ENCODE measurements around the gene TSHZ2.
"Not testable (repeated sequence)": the region's sequence is repeated elsewhere in the genome, so short reads cannot be mapped to it uniquely, and the experiment has no call there.

Gene TSHZ2

DNA sequence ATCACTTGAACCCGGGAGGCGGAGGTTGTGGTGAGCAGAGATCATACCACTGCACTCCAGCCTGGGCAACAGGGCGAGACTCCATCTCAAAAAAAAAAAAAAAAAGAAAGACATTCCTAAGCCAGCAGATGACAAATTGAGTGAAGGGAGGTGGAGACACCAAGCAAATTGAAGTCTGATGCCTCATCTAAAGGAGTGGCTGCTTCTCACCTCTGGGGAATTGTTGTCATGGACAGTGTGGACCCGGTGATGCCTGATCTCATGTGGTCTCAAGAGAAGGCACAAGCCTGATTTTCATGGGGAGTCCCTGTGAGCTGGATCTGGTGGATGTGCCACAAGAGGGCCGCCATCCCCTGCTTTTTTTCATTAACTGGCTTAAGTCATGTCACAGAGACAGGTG, 349.4 kb downstream of the TSHZ2 start:
- FAIRE-seq: no peak
- no peak for TF ChIP-seq POLR2A (IDR thresholded peaks at IDR 0.05; ENCODE audit: low read depth, low read length)
- TF ChIP-seq TAF1 (IDR thresholded peaks at IDR 0.05; ENCODE audit: borderline replicate concordance, low read depth, low read length): no peak
- no peak for TF ChIP-seq POLR2AphosphoS5 (IDR thresholded peaks at IDR 0.05; ENCODE audit: low read depth, low read length)

DNA sequence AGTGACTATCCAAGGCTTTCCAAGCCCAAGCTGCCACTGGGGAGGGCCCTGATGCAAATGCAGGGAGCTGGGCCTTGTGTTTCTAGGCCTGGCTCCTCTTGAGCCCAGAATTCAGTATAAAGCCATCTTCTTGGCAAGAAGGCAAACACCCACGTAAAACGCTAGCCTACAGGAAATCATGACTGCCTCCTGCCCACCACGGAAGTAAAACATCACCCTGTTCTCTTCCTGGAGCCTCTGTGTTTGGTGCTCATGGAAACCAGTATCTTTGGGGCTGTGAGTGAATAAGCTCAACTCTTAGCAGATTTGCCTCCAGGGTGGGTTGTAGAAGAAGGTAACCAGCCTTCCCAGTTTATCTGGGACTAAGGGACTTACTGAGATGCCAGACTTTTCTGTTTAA, 350.5 kb downstream of the TSHZ2 start:
- FAIRE-seq (no peak), DNase-seq (ENCODE audit: insufficient read length) (no peak)
- TF ChIP-seq TAF1 (IDR thresholded peaks at IDR 0.05; ENCODE audit: borderline replicate concordance, low read depth, low read length) (no peak), POLR2AphosphoS5 (IDR thresholded peaks at IDR 0.05; ENCODE audit: low read depth, low read length) (no peak), POLR2A (IDR thresholded peaks at IDR 0.05; ENCODE audit: low read depth, low read length) (no peak)

More for the DNA sequence above, 349.4 kb downstream of the TSHZ2 start:
- DNase-seq (ENCODE audit: insufficient read length): no peak

DNA sequence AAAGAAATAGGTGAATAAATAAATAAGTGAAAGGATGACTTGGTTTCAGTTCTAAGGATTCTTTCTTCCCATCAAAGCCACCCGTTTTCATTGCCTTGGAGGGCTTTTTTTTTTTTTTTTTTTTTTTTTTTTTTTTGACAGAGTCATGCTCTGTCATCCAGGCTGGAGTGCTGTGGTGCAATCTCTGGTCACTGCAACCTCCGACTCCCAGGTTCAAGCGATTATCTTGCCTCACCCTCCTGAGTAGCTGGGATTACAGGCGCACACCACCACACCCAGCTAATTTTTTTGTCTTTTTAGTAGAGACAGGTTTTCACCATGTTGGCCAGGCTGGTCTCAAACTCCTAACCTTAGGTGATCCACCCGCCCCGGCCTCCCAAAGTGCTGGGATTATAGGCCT, 351.3 kb downstream of the TSHZ2 start:
- DNase-seq (ENCODE audit: insufficient read length); FAIRE-seq: not testable (repeated sequence)

DNA sequence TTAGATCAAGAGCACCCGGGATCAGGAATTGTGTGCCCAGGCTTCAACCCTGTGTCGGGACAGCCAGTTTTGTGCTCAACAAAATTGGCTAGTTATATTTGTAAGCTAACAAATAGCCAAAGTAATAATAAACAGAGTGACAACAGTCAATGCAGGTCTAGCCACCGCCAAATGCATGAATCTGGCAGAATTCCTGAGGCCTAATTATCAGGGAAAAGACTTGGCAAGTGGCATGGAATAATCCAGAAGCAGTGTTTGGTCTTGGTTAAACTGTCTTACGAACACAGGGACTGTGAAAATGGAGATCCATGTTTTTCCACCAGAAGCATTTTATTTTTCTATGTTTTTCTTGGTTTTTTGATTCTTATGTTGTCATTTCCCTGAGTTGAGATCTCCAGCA, 352.7 kb downstream of the TSHZ2 start:
- DNase-seq (ENCODE audit: insufficient read length) (no peak), FAIRE-seq (no peak)
- TF ChIP-seq POLR2AphosphoS5 (IDR thresholded peaks at IDR 0.05; ENCODE audit: low read depth, low read length): no peak
- TF ChIP-seq TAF1 (IDR thresholded peaks at IDR 0.05; ENCODE audit: borderline replicate concordance, low read depth, low read length): no peak
- TF ChIP-seq POLR2A (IDR thresholded peaks at IDR 0.05; ENCODE audit: low read depth, low read length): no peak

DNA sequence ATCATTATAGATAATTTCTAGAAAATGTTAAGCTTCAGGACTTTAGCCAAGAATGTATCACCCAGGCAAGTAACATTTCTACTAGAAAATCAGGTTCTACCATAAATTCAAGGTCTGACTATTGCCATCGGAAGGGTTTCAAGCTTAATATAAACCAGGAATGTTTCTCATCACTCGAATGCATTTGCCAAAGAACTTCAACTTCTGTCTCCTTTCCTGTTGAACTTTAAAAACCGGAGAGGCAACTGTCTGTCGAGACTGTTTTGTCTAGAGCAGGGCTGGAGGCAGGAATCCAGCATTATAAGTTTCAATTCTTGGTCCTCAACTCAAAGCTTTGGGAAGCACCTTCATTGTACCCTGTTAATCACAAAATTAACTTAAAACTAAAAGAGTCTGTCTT, 356.8 kb downstream of the TSHZ2 start:
- DNase-seq (ENCODE audit: insufficient read length) (no peak), FAIRE-seq (no peak)
- TF ChIP-seq POLR2AphosphoS5 (IDR thresholded peaks at IDR 0.05; ENCODE audit: low read depth, low read length) (no peak), POLR2A (IDR thresholded peaks at IDR 0.05; ENCODE audit: low read depth, low read length) (no peak), TAF1 (IDR thresholded peaks at IDR 0.05; ENCODE audit: borderline replicate concordance, low read depth, low read length) (no peak)

DNA sequence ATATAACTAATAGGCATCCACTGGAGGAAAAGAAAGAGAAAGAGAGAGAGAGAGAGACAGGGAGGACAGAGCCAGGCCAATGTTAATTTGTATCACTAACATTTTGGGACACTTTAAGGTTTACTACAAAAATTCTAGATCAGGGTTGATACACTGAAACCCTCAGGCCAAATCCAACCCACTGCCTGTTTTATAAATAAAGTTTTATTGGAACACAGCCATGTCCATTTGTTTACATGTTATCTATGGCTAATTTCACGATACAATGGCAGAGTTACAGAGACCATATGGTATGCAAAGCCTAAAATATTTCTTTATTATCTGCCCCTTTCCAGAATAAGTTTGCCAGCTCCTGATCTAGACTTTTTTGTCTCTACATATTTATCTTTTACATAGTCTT, 357.6 kb downstream of the TSHZ2 start:
- TF ChIP-seq TAF1 (IDR thresholded peaks at IDR 0.05; ENCODE audit: borderline replicate concordance, low read depth, low read length) (no peak), POLR2A (IDR thresholded peaks at IDR 0.05; ENCODE audit: low read depth, low read length) (no peak), POLR2AphosphoS5 (IDR thresholded peaks at IDR 0.05; ENCODE audit: low read depth, low read length) (no peak)
- no peak for DNase-seq (ENCODE audit: insufficient read length)
- no peak for FAIRE-seq

DNA sequence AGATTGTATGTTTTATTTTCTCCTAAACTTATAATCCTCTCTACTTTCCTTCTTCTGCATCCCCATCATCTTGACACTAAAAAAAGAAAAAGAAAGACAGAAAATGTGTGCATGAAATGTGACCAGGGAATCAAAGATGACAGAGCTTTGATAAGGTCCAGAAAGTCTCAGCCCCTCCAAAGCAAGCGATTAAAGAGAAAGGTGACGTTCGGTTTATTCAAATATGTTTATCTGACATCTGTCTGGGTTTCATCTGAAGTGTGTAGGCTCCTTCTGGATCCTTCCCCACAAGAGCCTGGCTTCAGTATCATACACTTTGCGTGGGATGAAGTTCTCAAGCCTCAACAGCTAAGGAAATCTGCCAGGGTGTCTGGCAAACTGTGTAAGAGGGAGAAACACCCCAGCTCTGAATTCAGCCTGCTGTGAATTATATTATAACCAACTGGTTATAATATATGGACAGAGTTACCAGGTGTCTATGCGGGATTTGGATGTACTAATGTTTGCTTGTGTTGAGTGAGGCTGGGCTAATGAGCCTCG, 358.5 kb downstream of the TSHZ2 start:
- DNase-seq (ENCODE audit: insufficient read length) (no peak), FAIRE-seq (no peak)

DNA sequence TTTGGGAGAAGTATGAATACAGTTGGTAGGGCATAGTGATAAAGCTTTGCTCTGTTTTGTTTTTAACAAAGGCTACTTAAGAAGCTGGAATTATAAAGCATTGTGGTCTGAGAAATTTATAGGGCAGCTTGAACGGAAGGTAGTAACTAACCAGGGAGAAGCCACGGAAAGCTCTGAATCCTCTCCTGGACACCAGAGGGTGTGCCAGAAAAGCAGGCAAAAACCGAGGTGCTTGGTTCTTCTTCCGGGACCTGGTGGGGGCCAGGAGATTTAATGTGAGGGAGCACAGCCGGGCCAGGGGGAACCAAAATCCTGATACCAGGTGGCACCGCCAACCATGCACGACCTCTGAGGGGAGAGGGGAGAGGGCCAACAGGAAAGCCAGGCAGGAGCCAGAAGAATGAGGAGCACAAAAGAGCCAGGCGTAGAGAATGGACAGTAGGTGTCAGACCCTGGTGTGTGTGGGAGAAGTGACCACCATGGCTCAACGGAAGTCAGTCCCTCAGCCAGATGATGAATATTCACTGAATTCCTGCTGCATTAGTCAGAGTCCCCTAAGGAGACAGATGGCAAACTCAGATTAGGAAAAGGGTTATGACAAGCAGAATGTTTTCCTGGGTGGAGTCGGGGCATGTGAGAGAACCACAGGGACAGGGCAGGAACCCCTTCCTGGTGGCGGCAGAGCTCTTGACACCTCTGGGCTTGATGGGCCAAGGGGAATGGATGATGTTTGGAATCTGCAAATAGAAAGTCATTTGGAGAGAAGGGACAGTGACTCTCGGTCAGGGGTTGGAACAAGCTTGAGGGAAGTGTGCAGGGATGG, 359.2 kb downstream of the TSHZ2 start:
- no peak for TF ChIP-seq TAF1 (IDR thresholded peaks at IDR 0.05; ENCODE audit: borderline replicate concordance, low read depth, low read length)
- no peak for TF ChIP-seq POLR2A (IDR thresholded peaks at IDR 0.05; ENCODE audit: low read depth, low read length)
- DNase-seq (ENCODE audit: insufficient read length): no peak
- FAIRE-seq: no peak

More for the DNA sequence above, 358.5 kb downstream of the TSHZ2 start:
- no peak for TF ChIP-seq POLR2AphosphoS5 (IDR thresholded peaks at IDR 0.05; ENCODE audit: low read depth, low read length)
- TF ChIP-seq POLR2A (IDR thresholded peaks at IDR 0.05; ENCODE audit: low read depth, low read length): no peak
- TF ChIP-seq TAF1 (IDR thresholded peaks at IDR 0.05; ENCODE audit: borderline replicate concordance, low read depth, low read length): no peak

DNA sequence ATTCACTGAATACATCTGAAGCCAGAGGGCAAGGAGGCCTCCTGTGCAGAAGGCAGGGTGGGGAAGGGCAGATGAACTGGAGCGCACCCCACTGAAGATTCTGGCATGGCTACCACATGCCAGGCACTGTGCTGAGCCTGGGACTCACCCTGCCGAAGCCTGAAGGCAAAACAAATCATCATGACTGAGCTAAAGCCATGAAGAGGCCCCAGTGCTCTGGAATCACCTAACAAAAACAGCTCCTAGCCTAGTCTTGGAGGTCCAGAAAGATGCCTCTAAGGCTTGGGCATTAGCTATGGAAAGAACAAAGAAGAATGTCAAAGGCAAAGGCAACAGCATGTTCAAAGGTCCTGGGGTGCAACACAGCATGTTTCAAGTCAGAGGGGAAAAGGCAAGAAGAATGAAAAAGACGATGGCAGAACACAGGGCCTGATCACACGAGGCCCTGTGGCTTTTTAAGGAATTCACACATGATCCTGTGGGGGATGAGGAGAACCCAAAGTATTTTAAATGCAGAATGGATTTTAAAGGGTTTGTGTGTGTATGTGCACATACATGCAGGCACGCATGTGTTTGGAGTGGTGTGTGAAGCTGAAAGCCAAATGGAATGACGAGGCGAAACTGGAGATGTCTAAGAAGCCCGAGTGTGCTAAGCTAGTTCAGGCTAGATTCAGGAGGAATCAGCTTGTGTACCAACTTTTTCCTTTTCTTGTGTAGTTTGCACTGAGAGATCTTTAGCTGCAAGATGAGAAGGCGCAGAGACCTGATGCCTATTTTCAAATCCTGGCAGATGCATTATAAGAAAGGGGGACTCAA, 360.1 kb downstream of the TSHZ2 start:
- FAIRE-seq (no peak), DNase-seq (ENCODE audit: insufficient read length) (no peak)
- TF ChIP-seq POLR2AphosphoS5 (IDR thresholded peaks at IDR 0.05; ENCODE audit: low read depth, low read length): no peak
- no peak for TF ChIP-seq POLR2A (IDR thresholded peaks at IDR 0.05; ENCODE audit: low read depth, low read length)
- no peak for TF ChIP-seq TAF1 (IDR thresholded peaks at IDR 0.05; ENCODE audit: borderline replicate concordance, low read depth, low read length)

DNA sequence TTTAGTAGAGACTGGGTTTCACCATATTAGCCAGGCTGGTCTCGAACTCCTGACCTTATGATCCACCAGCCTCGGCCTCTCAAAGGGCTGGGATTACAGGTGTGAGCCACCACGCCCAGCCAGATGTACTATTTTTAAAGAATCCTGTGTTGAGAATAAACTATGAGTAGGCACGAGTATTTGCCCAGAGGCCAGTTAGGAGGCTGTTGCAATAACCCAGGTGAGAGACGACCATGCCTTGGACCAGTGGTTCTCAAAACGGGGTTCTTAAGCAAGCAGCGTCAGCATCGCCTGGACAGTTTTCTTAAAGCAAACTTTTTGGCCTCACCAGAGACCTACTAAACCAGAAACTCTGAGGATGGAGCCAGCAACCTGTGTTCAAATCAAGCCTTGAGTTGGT, 362.7 kb downstream of the TSHZ2 start:
- no peak for DNase-seq (ENCODE audit: insufficient read length)
- TF ChIP-seq TAF1 (IDR thresholded peaks at IDR 0.05; ENCODE audit: borderline replicate concordance, low read depth, low read length) (no peak), POLR2AphosphoS5 (IDR thresholded peaks at IDR 0.05; ENCODE audit: low read depth, low read length) (no peak), POLR2A (IDR thresholded peaks at IDR 0.05; ENCODE audit: low read depth, low read length) (no peak)
- FAIRE-seq: no peak

DNA sequence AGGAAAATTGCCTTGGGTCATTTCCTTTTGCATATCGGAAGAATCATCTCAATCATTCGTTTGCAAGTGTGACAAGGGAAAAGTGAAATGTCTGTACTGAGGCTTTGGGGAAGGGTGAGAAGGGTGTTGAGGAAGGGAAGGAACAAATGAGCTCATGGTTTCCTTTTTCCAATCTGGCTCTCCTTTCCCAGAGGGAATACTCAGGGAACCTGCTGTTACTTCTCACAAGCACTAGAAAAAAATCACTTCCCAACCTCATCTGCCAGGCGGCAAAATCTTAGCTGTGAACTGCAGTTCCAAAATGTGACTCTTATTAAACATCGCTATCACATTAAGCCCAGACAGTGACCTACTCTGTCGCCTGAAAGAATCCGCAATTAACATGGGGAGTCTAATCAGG, 363.4 kb downstream of the TSHZ2 start:
- DNase-seq (ENCODE audit: insufficient read length) (no peak), FAIRE-seq (no peak)
- no peak for TF ChIP-seq POLR2A (IDR thresholded peaks at IDR 0.05; ENCODE audit: low read depth, low read length)
- no peak for TF ChIP-seq POLR2AphosphoS5 (IDR thresholded peaks at IDR 0.05; ENCODE audit: low read depth, low read length)
- TF ChIP-seq TAF1 (IDR thresholded peaks at IDR 0.05; ENCODE audit: borderline replicate concordance, low read depth, low read length): no peak

DNA sequence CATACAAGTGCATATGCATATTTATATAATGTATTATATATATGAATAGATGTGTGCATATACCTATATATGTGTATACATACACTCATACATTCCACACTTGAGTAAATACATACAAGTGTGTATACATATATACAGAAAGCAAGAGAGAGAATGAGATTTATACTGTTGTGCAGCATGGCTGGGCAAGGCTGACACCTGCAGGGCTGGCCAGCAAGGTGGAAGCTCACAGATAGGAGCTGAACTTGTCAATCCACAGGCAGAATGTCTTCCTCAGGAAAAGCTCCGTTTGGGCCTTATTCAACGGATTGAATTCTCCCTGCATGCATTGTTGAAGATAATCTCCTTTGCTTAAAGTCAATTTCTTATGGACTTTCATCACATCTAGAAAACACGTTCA, 364.7 kb downstream of the TSHZ2 start:
- FAIRE-seq (no peak), DNase-seq (ENCODE audit: insufficient read length) (no peak)
- TF ChIP-seq POLR2AphosphoS5 (IDR thresholded peaks at IDR 0.05; ENCODE audit: low read depth, low read length) (no peak), POLR2A (IDR thresholded peaks at IDR 0.05; ENCODE audit: low read depth, low read length) (no peak), TAF1 (IDR thresholded peaks at IDR 0.05; ENCODE audit: borderline replicate concordance, low read depth, low read length) (no peak)

Data from GM12892 (cell line).